ENCODE data around the gene NRROS. TPM values are rescaled to one million over a fixed set of nuclear protein-coding genes. Genes with fewer than 3 reads are reported as not detected.
A peak's percentile ranks its signal among the peaks of the same experiment; 100 is the strongest.

The NRROS gene
- total RNA-seq, 2 experiments from 2014 or later: 37.5 to 39.9 TPM

DNA sequence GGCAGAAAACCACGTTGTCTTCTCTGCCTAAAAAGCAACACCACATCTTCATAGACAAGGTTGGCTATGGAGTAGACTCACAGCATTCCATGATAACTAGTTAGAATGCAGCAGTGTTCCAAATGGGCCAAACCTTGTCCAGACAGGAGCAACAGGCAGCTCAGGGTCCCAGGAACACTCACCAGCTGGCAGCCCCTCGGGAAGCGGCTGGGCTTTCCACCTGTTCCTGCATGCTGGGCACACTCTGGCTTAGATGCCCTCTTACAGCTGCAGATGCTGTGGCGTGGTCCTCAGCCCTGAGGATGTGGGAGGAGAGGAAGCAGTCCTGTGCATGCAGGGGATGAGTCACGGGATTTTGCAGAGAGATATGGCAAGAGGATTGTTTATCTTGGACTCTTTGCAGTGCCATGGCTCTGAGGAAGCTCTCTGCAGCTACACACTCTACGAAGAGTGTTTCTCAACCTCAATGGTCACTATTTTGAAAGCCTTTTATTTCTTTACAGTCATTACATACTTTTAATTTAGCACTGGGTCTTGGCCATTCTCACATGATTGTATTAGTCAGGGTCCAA is 11.3 kb downstream of the NRROS start:
- CTCF ChIA-PET: interaction anchor here (1.1 to 2.2 kb wide), 3 partner anchors 34 to 42 kb away, joined by 3 to 9 read pairs (median 3); no protein-coding TSS in a partner anchor
- ATAC-seq: no peak
- H3K9me3 Mint-ChIP-seq (ENCODE audit: insufficient read depth): no peaks in the 10 kb centered on the region
- no peak overlapping the region for H3K4me3 Mint-ChIP-seq
- no peak overlapping the region for H3K27ac Mint-ChIP-seq
- peaks cover 54% of the 10 kb centered on the region for H3K4me1 Mint-ChIP-seq (ENCODE audit: low read depth)
- POLR2A ChIA-PET: interaction anchor here (0.7 to 1.0 kb wide), 2 partner anchors 18 to 57 kb away, joined by 3 read pairs; no protein-coding TSS in a partner anchor
- H3K36me3 Mint-ChIP-seq (ENCODE audit: low read depth): peaks cover 58% of the 10 kb centered on the region
- no peak for DNase-seq
- H3K27me3 Mint-ChIP-seq (ENCODE audit: low read depth): no peaks in the 10 kb centered on the region

DNA sequence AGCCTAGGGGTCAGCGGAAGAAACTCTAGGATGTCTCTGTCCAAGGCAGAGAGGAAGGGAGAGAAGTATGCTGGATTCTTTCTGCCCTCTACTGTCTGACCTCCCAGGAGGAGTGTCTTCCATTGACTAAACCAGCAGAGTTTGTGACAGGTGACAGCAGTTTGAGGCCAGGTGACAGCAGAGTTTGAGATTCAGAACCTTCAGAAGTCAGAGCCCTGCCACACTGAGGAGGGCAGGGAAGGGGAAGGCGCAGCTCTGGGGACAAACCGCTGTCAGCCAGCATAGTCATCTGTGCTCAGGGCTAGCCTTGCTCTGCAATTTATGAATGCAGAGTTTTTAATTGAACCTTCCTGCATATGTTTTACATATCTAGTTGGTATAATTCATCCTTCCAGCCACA is 12.3 kb downstream of the NRROS start:
- Mint-ChIP-seq H3K27me3 (ENCODE audit: low read depth) (no peaks in the 10 kb centered on the region), H3K27ac (no peak overlapping the region), H3K4me3 (no peak overlapping the region), H3K36me3 (ENCODE audit: low read depth) (peaks cover 62% of the 10 kb centered on the region), H3K9me3 (ENCODE audit: insufficient read depth) (no peaks in the 10 kb centered on the region), H3K4me1 (ENCODE audit: low read depth) (peaks cover 44% of the 10 kb centered on the region)
- CTCF ChIA-PET: interaction anchor here (0.8 to 1.1 kb wide), 2 partner anchors 33 to 40 kb away, joined by 3 read pairs; no protein-coding TSS in a partner anchor
- POLR2A ChIA-PET: interaction anchor here (1.0 kb wide), 1 partner anchor 56 kb away, joined by 3 read pairs; no protein-coding TSS in a partner anchor
- no peak for ATAC-seq
- DNase-seq: no peak

- Mint-ChIP-seq H3K4me3 (no peak overlapping the region), H3K36me3 (ENCODE audit: low read depth) (peaks cover 61% of the 10 kb centered on the region), H3K27ac (peak overlapping the region; percentile 58), H3K9me3 (ENCODE audit: insufficient read depth) (no peaks in the 10 kb centered on the region), H3K27me3 (ENCODE audit: low read depth) (no peaks in the 10 kb centered on the region), H3K4me1 (ENCODE audit: low read depth) (peaks cover 36% of the 10 kb centered on the region)
- ChIA-PET POLR2A (interaction anchor here (0.5 to 0.8 kb wide), 3 partner anchors 11 to 440 kb away, joined by 3 to 4 read pairs (median 3); no protein-coding TSS in a partner anchor), CTCF (interaction anchor here (1.1 to 1.8 kb wide), 4 partner anchors 32 to 48 kb away, joined by 4 to 7 read pairs (median 4); no protein-coding TSS in a partner anchor)
- DNase-seq (no peak), ATAC-seq (no peak)
Measured at GRCh38 chr3:196652961-196653795, 13.7 kb downstream of the NRROS start.

GRCh38 chr3:196654006-196654734 is 14.7 kb downstream of the NRROS start:
- no peak overlapping the region for H3K4me3 Mint-ChIP-seq
- no peaks in the 10 kb centered on the region for H3K9me3 Mint-ChIP-seq (ENCODE audit: insufficient read depth)
- H3K27me3 Mint-ChIP-seq (ENCODE audit: low read depth): no peaks in the 10 kb centered on the region
- ChIA-PET CTCF (interaction anchor here (1.1 to 1.8 kb wide), 4 partner anchors 31 to 49 kb away, joined by 4 to 7 read pairs (median 4); no protein-coding TSS in a partner anchor), POLR2A (interaction anchor here (0.5 to 0.7 kb wide), 2 partner anchors 15 to 441 kb away, joined by 3 read pairs; no protein-coding TSS in a partner anchor)
- DNase-seq (no peak), ATAC-seq (no peak)
- H3K4me1 Mint-ChIP-seq (ENCODE audit: low read depth): peaks cover 29% of the 10 kb centered on the region
- peaks cover 61% of the 10 kb centered on the region for H3K36me3 Mint-ChIP-seq (ENCODE audit: low read depth)
- H3K27ac Mint-ChIP-seq: peak overlapping the region; percentile 31

- ChIA-PET CTCF (interaction anchor here (1.1 to 1.8 kb wide), 2 partner anchors 45 to 50 kb away, joined by 4 to 5 read pairs; no protein-coding TSS in a partner anchor), POLR2A (interaction anchor here (1.2 kb wide), 1 partner anchor 15 kb away, joined by 4 read pairs; the partner anchor contains the start of gene NRROS)
- Mint-ChIP-seq H3K27ac (no peak overlapping the region), H3K4me1 (ENCODE audit: low read depth) (peaks cover 29% of the 10 kb centered on the region), H3K36me3 (ENCODE audit: low read depth) (peaks cover 61% of the 10 kb centered on the region), H3K9me3 (ENCODE audit: insufficient read depth) (no peaks in the 10 kb centered on the region), H3K27me3 (ENCODE audit: low read depth) (no peaks in the 10 kb centered on the region), H3K4me3 (no peak overlapping the region)
- DNase-seq (no peak), ATAC-seq (no peak)
Measured at GRCh38 chr3:196654735-196655090, 15.2 kb downstream of the NRROS start.

DNA sequence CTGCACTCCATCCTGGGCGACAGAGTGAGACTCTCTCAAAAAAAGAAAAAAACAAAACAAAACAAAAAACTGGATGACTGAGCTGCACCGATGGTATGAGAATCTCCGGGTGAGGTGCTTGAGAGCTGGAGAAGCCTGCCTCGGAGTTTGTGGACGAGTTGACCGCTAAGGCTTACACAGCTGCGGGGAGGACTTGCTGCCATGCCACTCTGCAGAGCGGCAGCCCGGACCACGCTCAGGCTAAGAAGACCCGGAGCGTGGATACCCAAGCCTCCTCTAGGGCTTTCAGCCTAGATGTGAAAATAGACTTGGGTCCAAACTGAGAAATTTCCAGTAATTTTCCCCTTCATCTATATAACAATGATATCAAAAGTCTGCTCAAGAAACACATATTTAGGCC is 16.0 kb downstream of the NRROS start:
- H3K4me3 Mint-ChIP-seq: no peak overlapping the region

GRCh38 chr3:196656213-196656612 is 16.7 kb downstream of the NRROS start:
- H3K4me1 Mint-ChIP-seq (ENCODE audit: low read depth): peaks cover 20% of the 10 kb centered on the region
- peaks cover 60% of the 10 kb centered on the region for H3K36me3 Mint-ChIP-seq (ENCODE audit: low read depth)
- ATAC-seq: no peak

More for the DNA sequence above, 16.0 kb downstream of the NRROS start:
- Mint-ChIP-seq H3K27ac (no peak overlapping the region), H3K36me3 (ENCODE audit: low read depth) (peaks cover 59% of the 10 kb centered on the region), H3K27me3 (ENCODE audit: low read depth) (no peaks in the 10 kb centered on the region), H3K4me1 (ENCODE audit: low read depth) (peaks cover 27% of the 10 kb centered on the region), H3K9me3 (ENCODE audit: insufficient read depth) (no peaks in the 10 kb centered on the region)
- CTCF ChIA-PET: interaction anchor here (1.0 kb wide), 1 partner anchor 51 kb away, joined by 3 read pairs; no protein-coding TSS in a partner anchor
- DNase-seq (no peak), ATAC-seq (no peak)
- POLR2A ChIA-PET: interaction anchor here (1.2 kb wide), 1 partner anchor 15 kb away, joined by 4 read pairs; the partner anchor contains the start of gene NRROS

GRCh38 chr3:196659901-196660351 is 20.4 kb downstream of the NRROS start:
- ATAC-seq: no peak
- POLR2A ChIA-PET: interaction anchor here (0.9 kb wide), 1 partner anchor 145 kb away, joined by 3 read pairs; no protein-coding TSS in a partner anchor
- Mint-ChIP-seq H3K27me3 (ENCODE audit: low read depth) (no peaks in the 10 kb centered on the region), H3K9me3 (ENCODE audit: insufficient read depth) (no peaks in the 10 kb centered on the region), H3K4me1 (ENCODE audit: low read depth) (no peaks in the 10 kb centered on the region), H3K36me3 (ENCODE audit: low read depth) (peaks cover 50% of the 10 kb centered on the region), H3K4me3 (no peak overlapping the region), H3K27ac (no peak overlapping the region)
- no peak for DNase-seq
- CTCF ChIA-PET: no interaction called here

More at GRCh38 chr3:196656213-196656612, 16.7 kb downstream of the NRROS start:
- no peaks in the 10 kb centered on the region for H3K27me3 Mint-ChIP-seq (ENCODE audit: low read depth)
- no peak overlapping the region for H3K27ac Mint-ChIP-seq
- ChIA-PET CTCF (interaction anchor here (0.6 to 1.0 kb wide), 2 partner anchors 49 to 51 kb away, joined by 3 read pairs; no protein-coding TSS in a partner anchor), POLR2A (interaction anchor here (1.2 kb wide), 1 partner anchor 16 kb away, joined by 4 read pairs; the partner anchor contains the start of gene NRROS)
- no peak for DNase-seq
- no peaks in the 10 kb centered on the region for H3K9me3 Mint-ChIP-seq (ENCODE audit: insufficient read depth)
- no peak overlapping the region for H3K4me3 Mint-ChIP-seq

GRCh38 chr3:196660381-196661166 is 21.1 kb downstream of the NRROS start:
- H3K27ac Mint-ChIP-seq: no peak overlapping the region
- POLR2A ChIA-PET: interaction anchor here (0.9 kb wide), 1 partner anchor 144 kb away, joined by 3 read pairs; no protein-coding TSS in a partner anchor
- DNase-seq (no peak), ATAC-seq (no peak)
- no peaks in the 10 kb centered on the region for H3K27me3 Mint-ChIP-seq (ENCODE audit: low read depth)
- peaks cover 47% of the 10 kb centered on the region for H3K36me3 Mint-ChIP-seq (ENCODE audit: low read depth)
- CTCF ChIA-PET: no interaction called here
- no peak overlapping the region for H3K4me3 Mint-ChIP-seq
- H3K4me1 Mint-ChIP-seq (ENCODE audit: low read depth): no peaks in the 10 kb centered on the region
- no peaks in the 10 kb centered on the region for H3K9me3 Mint-ChIP-seq (ENCODE audit: insufficient read depth)

DNA sequence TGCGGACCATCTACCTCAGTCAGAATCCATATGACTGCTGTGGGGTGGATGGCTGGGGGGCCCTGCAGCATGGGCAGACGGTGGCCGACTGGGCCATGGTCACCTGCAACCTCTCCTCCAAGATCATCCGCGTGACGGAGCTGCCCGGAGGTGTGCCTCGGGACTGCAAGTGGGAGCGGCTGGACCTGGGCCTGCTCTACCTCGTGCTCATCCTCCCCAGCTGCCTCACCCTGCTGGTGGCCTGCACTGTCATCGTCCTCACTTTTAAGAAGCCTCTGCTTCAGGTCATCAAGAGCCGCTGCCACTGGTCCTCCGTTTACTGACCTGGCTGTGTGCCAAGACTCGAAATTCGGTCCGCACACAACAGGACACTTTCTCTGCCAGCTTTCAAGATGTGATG is 21.9 kb downstream of the NRROS start:
- DNase-seq (no peak), ATAC-seq (no peak)
- Mint-ChIP-seq H3K27ac (no peak overlapping the region), H3K27me3 (ENCODE audit: low read depth) (no peaks in the 10 kb centered on the region), H3K4me3 (no peak overlapping the region), H3K4me1 (ENCODE audit: low read depth) (no peaks in the 10 kb centered on the region), H3K36me3 (ENCODE audit: low read depth) (peaks cover 40% of the 10 kb centered on the region), H3K9me3 (ENCODE audit: insufficient read depth) (no peaks in the 10 kb centered on the region)
- CTCF ChIA-PET: no interaction called here
- POLR2A ChIA-PET: no interaction called here
